Sigmoid colon (tissue), 3 donors: Measurements from ENCODE around the gene PAGR1.

Experiments used
- POLR2A ChIP-seq, 2 donors: fragments of 450-650 bp; IDR thresholded peaks; one replicate each; pipeline ENCODE4 v1.6.1; 2016; ENCODE audit warnings: antibody characterized with exemption in 2 of 2, mild to moderate bottlenecking in 2 of 2, moderate library complexity in 2 of 2
- TF ChIP-seq, protein P1 (sequence below), 4 experiments: fragments of 450-650 bp in 3 of 4; fragments of 200-600 bp in 1 of 4; IDR thresholded peaks; one replicate each; pipeline ENCODE4 v1.5.1; 2016 to 2019; ENCODE audit warnings: antibody characterized with exemption in 4 of 4, mild to moderate bottlenecking in 3 of 4, moderate library complexity in 2 of 4

DNA sequence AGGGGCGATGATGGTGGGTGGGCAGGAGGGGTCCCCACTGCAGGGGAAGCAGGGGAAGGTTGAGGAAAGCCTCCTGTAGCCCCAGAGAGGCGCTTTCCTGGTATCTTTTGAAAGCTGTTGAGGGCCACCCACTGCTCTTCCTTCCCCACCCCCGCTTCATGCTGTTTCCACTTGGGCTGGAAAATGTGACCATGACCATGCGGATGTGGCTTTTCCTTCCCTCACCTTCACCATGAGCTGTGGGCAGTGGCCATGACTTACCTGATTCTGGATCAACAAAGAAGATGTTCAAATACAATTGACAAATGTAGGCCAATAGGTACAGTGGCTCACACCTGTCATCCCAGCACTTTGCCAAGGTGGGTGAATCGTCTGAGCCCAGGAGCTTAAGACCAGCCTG is 18.1 kb downstream of the PAGR1 start:
- TF ChIP-seq, protein P1, sequence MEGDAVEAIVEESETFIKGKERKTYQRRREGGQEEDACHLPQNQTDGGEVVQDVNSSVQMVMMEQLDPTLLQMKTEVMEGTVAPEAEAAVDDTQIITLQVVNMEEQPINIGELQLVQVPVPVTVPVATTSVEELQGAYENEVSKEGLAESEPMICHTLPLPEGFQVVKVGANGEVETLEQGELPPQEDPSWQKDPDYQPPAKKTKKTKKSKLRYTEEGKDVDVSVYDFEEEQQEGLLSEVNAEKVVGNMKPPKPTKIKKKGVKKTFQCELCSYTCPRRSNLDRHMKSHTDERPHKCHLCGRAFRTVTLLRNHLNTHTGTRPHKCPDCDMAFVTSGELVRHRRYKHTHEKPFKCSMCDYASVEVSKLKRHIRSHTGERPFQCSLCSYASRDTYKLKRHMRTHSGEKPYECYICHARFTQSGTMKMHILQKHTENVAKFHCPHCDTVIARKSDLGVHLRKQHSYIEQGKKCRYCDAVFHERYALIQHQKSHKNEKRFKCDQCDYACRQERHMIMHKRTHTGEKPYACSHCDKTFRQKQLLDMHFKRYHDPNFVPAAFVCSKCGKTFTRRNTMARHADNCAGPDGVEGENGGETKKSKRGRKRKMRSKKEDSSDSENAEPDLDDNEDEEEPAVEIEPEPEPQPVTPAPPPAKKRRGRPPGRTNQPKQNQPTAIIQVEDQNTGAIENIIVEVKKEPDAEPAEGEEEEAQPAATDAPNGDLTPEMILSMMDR (IDR thresholded peaks at IDR 0.05): no peak
- no peak for TF ChIP-seq POLR2A (IDR thresholded peaks at IDR 0.05)
